K562 (cell line): ENCODE results near the gene EFEMP2. TPM values are rescaled to one million over a fixed set of nuclear protein-coding genes. Genes with fewer than 3 reads are reported as not detected.

Source experiments
- CSDE1 ChIP-seq, 2 experiments: fragments of 450-650 bp; IDR thresholded peaks; 2 replicates each; pipeline ENCODE4 v1.6.1; 2016; ENCODE audit warnings: mild to moderate bottlenecking in 1 of 2
- FOXJ3 ChIP-seq: sonication (generic); formaldehyde crosslinking; IDR thresholded peaks from 2 replicates; pipeline ENCODE4 v1.4.0; 2020; ENCODE audit warnings: mild to moderate bottlenecking, missing genetic modification reagents
- HLTF ChIP-seq: fragments of 450-650 bp; IDR thresholded peaks from 2 replicates; pipeline ENCODE4 v1.6.1; 2016
- NR2C1 ChIP-seq, 2 experiments: fragments of 450-650 bp; IDR thresholded peaks; 2 replicates each; pipeline ENCODE4 v1.6.1; 2017; ENCODE audit warnings: mild to moderate bottlenecking in 2 of 2, antibody characterized with exemption in 1 of 2, inconsistent platforms in 1 of 2, missing compliant biosample characterization in 1 of 2, missing genetic modification characterization in 1 of 2
- POLR3A ChIP-seq: IDR thresholded peaks from 2 replicates; pipeline ENCODE4 v1.6.1; 2011; ENCODE audit warnings: borderline replicate concordance, mild to moderate bottlenecking, moderate library complexity; ENCODE audit not compliant: insufficient read length, insufficient read depth; ENCODE audit errors: extremely low read depth
- RNF2 ChIP-seq: sonication (generic); IDR thresholded peaks from 2 replicates; pipeline ENCODE4 v1.6.1; 2016
- SIRT6 ChIP-seq: IDR thresholded peaks from one replicate; pipeline ENCODE4 v1.6.1; 2012; ENCODE audit warnings: low read depth, mild to moderate bottlenecking, control low read depth, inconsistent platforms, low read length, moderate library complexity
- ZFP36 ChIP-seq: fragments of 150-350 bp; IDR thresholded peaks from 2 replicates; pipeline ENCODE4 v1.6.1; 2018; ENCODE audit warnings: low read length, low read depth; ENCODE audit not compliant: partially characterized antibody
- ZNF431 ChIP-seq: sonication (generic); formaldehyde crosslinking; IDR thresholded peaks from 2 replicates; pipeline ENCODE4 v1.8.0; 2022; ENCODE audit warnings: mild to moderate bottlenecking, missing genetic modification reagents
- ZNF76 ChIP-seq: fragments of 250-450 bp; sonication (Bioruptor Pico); IDR thresholded peaks from 2 replicates; pipeline ENCODE4 v1.4.0; 2020; ENCODE audit warnings: mild to moderate bottlenecking, moderate library complexity, borderline replicate concordance
- polyA plus RNA-seq, 8 experiments: library from polyadenylated mRNA; depleted of rRNA in 4 of 8; stranded (reverse) in 5 of 8; unstranded in 3 of 8; fragments of >200 nt; fragmentation: Nextera tagmentation in 2 of 8; fragmentation: Illumina TruSeq in 1 of 8; extraction: Ambion mirVana in 2 of 8; extraction: Trizol in 1 of 8; gene quantifications; 2 replicates each; pipeline versions ENCODE4 v1.2.1 to v1.2.3, GENCODE V29; 2011 to 2014; ENCODE audit warnings: inconsistent platforms in 1 of 8, missing spikeins in 1 of 8
- total RNA-seq, 7 experiments: library from RNA; depleted of rRNA in 6 of 7; stranded (reverse); fragments of >200 nt in 6 of 7; fragmentation: Illumina TruSeq in 2 of 7; extraction: Trizol in 2 of 7; gene quantifications; 2 replicates each; pipeline versions ENCODE4 v1.2.1 to v1.2.3, GENCODE V29; 2011 to 2021; ENCODE audit warnings: low replicate concordance in 1 of 7
- TF ChIP-seq, protein P1 (sequence below), 2 experiments: IDR thresholded peaks; 2 replicates each; pipeline ENCODE4 v1.6.1; 2012; ENCODE audit warnings: improper control_type of control experiment in 2 of 2, low read depth in 2 of 2, low read length in 2 of 2, borderline replicate concordance in 1 of 2
- TF ChIP-seq, protein P2 (sequence below): fragments of 450-650 bp; formaldehyde crosslinking; IDR thresholded peaks from 2 replicates; pipeline ENCODE4 v1.4.0; 2022; ENCODE audit warnings: mild to moderate bottlenecking, moderate library complexity
- TF ChIP-seq, protein P3 (sequence below): fragments of 250-450 bp; sonication (Bioruptor Pico); IDR thresholded peaks from 2 replicates; pipeline ENCODE4 v1.6.1; 2021; ENCODE audit warnings: mild to moderate bottlenecking
- TF ChIP-seq, protein P4 (sequence below): fragments of 250-450 bp; sonication (Bioruptor Pico); IDR thresholded peaks from 2 replicates; pipeline ENCODE4 v1.8.0; 2021; ENCODE audit warnings: moderate library complexity, mild to moderate bottlenecking, inconsistent platforms
- TF ChIP-seq, protein P5 (sequence below): sonication (generic); formaldehyde crosslinking; IDR thresholded peaks from 2 replicates; pipeline ENCODE4 v1.8.0; 2023; ENCODE audit warnings: mild to moderate bottlenecking, missing genetic modification reagents

EFEMP2 gene
- total and polyA plus RNA-seq, 9 of the 15 experiments (the other 6 are each of a cell fraction or from before 2014, with no cell fraction given), result 0.07 to 2.9 (median 0.69) TPM; not detected in 1

DNA sequence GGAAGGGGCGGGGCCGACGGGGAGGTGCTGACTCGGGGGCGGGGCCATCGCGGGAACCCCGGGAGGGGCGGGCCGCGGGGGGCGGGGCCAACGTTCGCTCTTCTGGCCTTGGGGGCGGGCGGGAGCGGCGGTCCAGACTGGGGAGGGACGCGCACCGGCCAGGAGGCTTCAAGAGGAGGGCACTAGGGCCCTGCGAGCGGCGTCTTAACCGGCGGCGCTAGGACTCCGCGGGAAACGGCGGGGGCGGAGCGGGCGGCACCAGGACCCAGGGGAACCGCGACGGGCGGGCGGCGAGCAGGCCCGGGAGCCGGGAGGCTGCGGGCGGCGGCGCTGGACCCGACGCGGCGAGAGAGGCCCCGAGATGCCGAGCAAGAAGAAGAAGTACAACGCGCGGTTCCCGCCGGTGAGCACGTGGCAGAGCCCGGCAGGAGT lies 46.6 kb upstream of the EFEMP2 start, which contains the start of gene DRAP1 (continued):
- TF ChIP-seq, protein P1, sequence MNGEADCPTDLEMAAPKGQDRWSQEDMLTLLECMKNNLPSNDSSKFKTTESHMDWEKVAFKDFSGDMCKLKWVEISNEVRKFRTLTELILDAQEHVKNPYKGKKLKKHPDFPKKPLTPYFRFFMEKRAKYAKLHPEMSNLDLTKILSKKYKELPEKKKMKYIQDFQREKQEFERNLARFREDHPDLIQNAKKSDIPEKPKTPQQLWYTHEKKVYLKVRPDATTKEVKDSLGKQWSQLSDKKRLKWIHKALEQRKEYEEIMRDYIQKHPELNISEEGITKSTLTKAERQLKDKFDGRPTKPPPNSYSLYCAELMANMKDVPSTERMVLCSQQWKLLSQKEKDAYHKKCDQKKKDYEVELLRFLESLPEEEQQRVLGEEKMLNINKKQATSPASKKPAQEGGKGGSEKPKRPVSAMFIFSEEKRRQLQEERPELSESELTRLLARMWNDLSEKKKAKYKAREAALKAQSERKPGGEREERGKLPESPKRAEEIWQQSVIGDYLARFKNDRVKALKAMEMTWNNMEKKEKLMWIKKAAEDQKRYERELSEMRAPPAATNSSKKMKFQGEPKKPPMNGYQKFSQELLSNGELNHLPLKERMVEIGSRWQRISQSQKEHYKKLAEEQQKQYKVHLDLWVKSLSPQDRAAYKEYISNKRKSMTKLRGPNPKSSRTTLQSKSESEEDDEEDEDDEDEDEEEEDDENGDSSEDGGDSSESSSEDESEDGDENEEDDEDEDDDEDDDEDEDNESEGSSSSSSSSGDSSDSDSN (IDR thresholded peaks at IDR 0.05; ENCODE audit: borderline replicate concordance in 1 of 2, low read depth in 2 of 2, low read length in 2 of 2), result 0 out of 4 replicates have a peak, but pooled peaks of 1 of the 2 experiments have one; percentile 51
- TF ChIP-seq RNF2 (peak; percentile 99), FOXJ3 (CRISPR knock-in tag) (no peak), SIRT6 (no peak), ZFP36 (peak; percentile 75), POLR3A (no peak), CSDE1 (IDR thresholded peaks at IDR 0.05) (no peak), HLTF (no peak; the same call in 1 of the 2 replicates), NR2C1 (IDR thresholded peaks at IDR 0.05) (no peak), NR2C1 (tag; IDR thresholded peaks at IDR 0.05) (no peak), ZNF431 (CRISPR knock-in tag) (peak; percentile 74), ZNF76 (CRISPR knock-in tag) (no peak)
- TF ChIP-seq, protein P2, sequence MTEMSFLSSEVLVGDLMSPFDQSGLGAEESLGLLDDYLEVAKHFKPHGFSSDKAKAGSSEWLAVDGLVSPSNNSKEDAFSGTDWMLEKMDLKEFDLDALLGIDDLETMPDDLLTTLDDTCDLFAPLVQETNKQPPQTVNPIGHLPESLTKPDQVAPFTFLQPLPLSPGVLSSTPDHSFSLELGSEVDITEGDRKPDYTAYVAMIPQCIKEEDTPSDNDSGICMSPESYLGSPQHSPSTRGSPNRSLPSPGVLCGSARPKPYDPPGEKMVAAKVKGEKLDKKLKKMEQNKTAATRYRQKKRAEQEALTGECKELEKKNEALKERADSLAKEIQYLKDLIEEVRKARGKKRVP (CRISPR knock-in tag), result 0 out of 2 replicates have a peak, but pooled peaks have one; percentile 44
- TF ChIP-seq, protein P3, sequence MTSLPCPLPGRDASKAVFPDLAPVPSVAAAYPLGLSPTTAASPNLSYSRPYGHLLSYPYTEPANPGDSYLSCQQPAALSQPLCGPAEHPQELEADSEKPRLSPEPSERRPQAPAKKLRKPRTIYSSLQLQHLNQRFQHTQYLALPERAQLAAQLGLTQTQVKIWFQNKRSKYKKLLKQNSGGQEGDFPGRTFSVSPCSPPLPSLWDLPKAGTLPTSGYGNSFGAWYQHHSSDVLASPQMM (CRISPR knock-in tag), result no peak
- TF ChIP-seq, protein P4, sequence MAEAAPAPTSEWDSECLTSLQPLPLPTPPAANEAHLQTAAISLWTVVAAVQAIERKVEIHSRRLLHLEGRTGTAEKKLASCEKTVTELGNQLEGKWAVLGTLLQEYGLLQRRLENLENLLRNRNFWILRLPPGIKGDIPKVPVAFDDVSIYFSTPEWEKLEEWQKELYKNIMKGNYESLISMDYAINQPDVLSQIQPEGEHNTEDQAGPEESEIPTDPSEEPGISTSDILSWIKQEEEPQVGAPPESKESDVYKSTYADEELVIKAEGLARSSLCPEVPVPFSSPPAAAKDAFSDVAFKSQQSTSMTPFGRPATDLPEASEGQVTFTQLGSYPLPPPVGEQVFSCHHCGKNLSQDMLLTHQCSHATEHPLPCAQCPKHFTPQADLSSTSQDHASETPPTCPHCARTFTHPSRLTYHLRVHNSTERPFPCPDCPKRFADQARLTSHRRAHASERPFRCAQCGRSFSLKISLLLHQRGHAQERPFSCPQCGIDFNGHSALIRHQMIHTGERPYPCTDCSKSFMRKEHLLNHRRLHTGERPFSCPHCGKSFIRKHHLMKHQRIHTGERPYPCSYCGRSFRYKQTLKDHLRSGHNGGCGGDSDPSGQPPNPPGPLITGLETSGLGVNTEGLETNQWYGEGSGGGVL (CRISPR knock-in tag), result no peak
- TF ChIP-seq, protein P5, sequence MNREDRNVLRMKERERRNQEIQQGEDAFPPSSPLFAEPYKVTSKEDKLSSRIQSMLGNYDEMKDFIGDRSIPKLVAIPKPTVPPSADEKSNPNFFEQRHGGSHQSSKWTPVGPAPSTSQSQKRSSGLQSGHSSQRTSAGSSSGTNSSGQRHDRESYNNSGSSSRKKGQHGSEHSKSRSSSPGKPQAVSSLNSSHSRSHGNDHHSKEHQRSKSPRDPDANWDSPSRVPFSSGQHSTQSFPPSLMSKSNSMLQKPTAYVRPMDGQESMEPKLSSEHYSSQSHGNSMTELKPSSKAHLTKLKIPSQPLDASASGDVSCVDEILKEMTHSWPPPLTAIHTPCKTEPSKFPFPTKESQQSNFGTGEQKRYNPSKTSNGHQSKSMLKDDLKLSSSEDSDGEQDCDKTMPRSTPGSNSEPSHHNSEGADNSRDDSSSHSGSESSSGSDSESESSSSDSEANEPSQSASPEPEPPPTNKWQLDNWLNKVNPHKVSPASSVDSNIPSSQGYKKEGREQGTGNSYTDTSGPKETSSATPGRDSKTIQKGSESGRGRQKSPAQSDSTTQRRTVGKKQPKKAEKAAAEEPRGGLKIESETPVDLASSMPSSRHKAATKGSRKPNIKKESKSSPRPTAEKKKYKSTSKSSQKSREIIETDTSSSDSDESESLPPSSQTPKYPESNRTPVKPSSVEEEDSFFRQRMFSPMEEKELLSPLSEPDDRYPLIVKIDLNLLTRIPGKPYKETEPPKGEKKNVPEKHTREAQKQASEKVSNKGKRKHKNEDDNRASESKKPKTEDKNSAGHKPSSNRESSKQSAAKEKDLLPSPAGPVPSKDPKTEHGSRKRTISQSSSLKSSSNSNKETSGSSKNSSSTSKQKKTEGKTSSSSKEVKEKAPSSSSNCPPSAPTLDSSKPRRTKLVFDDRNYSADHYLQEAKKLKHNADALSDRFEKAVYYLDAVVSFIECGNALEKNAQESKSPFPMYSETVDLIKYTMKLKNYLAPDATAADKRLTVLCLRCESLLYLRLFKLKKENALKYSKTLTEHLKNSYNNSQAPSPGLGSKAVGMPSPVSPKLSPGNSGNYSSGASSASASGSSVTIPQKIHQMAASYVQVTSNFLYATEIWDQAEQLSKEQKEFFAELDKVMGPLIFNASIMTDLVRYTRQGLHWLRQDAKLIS (CRISPR knock-in tag), result peak; percentile 67; the same call in 1 of the 2 replicates
